ENCODE measurements around the gene TMPRSS11A. TPM values are rescaled to one million over a fixed set of nuclear protein-coding genes. Genes with fewer than 3 reads are reported as not detected.

The TMPRSS11A gene
- polyA plus RNA-seq, 1 donor (not counting 4 experiments of a cell fraction or from before 2014, with no cell fraction given) = 0.03 TPM

DNA sequence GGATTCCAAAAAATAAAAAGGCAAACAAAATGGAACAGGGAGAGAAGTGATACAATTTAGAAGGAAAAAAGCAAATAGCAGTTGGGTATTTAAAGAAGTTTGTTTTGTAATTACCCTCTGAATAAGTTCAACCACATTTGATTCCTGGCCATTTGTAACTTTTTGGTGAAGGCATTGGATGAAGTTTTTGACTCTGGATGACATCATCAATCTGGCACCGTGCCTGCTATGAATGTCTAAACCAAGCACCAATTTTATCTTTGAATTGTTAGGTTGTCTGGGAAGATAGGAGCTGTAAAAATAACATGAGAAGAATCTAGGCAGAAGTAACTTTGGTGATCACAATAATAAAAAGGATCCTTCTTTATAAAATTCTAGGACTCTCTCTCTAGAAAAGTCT is 29.5 kb downstream of the TMPRSS11A start:
- DNase-seq (ENCODE audit: low read depth, low spot score) (no peak), FAIRE-seq (no peak)
- no peak overlapping the region for H3K4me2 ChIP-seq (ENCODE audit: control insufficient read depth, extremely low read depth, insufficient read depth, low read depth, low read length)
- no peak overlapping the region for H3K9ac ChIP-seq (ENCODE audit: control insufficient read depth, extremely low read depth, insufficient read depth, low read length)
- no peaks in the 10 kb centered on the region for H4K20me1 ChIP-seq (ENCODE audit: control insufficient read depth, extremely low read depth, insufficient read depth, low read length)
- no peaks in the 10 kb centered on the region for H3K9me1 ChIP-seq (ENCODE audit: control insufficient read depth, extremely low read depth, insufficient read depth, low read length)
- no peaks in the 10 kb centered on the region for H3K79me2 ChIP-seq (ENCODE audit: control insufficient read depth, insufficient read depth, low read length)
- peaks cover 24% of the 10 kb centered on the region for H3K4me1 ChIP-seq (ENCODE audit: control insufficient read depth, extremely low read depth, insufficient read depth, low read length)
- H2AFZ ChIP-seq (ENCODE audit: control insufficient read depth, low read length) = no peak overlapping the region
- dilution Hi-C loops (cut with MboI; ENCODE audit: extremely low pct_ligation_motif_present, low sequenced_read_pairs) = no loop called here
- no peak overlapping the region for H3K27ac ChIP-seq (ENCODE audit: control insufficient read depth, insufficient read depth, low read length)
- no peaks in the 10 kb centered on the region for H3K27me3 ChIP-seq (ENCODE audit: control insufficient read depth, extremely low read depth, insufficient read depth, low read length)
- no peaks in the 10 kb centered on the region for H3K9me3 ChIP-seq (ENCODE audit: control insufficient read depth, low read depth, low read length)
- no peak overlapping the region for H3K4me3 ChIP-seq (ENCODE audit: control insufficient read depth in 2 of 3, extremely low read depth in 1 of 3, insufficient read depth in 2 of 3, low read depth in 1 of 3, low read length in 3 of 3)
- TF ChIP-seq EZH2 (IDR thresholded peaks at IDR 0.05; ENCODE audit: low read length) = no peak
- TF ChIP-seq, protein P1, sequence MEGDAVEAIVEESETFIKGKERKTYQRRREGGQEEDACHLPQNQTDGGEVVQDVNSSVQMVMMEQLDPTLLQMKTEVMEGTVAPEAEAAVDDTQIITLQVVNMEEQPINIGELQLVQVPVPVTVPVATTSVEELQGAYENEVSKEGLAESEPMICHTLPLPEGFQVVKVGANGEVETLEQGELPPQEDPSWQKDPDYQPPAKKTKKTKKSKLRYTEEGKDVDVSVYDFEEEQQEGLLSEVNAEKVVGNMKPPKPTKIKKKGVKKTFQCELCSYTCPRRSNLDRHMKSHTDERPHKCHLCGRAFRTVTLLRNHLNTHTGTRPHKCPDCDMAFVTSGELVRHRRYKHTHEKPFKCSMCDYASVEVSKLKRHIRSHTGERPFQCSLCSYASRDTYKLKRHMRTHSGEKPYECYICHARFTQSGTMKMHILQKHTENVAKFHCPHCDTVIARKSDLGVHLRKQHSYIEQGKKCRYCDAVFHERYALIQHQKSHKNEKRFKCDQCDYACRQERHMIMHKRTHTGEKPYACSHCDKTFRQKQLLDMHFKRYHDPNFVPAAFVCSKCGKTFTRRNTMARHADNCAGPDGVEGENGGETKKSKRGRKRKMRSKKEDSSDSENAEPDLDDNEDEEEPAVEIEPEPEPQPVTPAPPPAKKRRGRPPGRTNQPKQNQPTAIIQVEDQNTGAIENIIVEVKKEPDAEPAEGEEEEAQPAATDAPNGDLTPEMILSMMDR (optimal IDR thresholded peaks at IDR 0.05 in 1 of 3, IDR thresholded peaks at IDR 0.05 in 1 of 3, conservative IDR thresholded peaks at IDR 0.05 in 1 of 3; ENCODE audit: extremely low read depth in 1 of 3, insufficient read depth in 2 of 3, low read length in 3 of 3) = no peak
- H3K36me3 ChIP-seq (ENCODE audit: control insufficient read depth in 2 of 2, extremely low read depth in 1 of 2, insufficient read depth in 2 of 2, low read length in 2 of 2) = no peaks in the 10 kb centered on the region

DNA sequence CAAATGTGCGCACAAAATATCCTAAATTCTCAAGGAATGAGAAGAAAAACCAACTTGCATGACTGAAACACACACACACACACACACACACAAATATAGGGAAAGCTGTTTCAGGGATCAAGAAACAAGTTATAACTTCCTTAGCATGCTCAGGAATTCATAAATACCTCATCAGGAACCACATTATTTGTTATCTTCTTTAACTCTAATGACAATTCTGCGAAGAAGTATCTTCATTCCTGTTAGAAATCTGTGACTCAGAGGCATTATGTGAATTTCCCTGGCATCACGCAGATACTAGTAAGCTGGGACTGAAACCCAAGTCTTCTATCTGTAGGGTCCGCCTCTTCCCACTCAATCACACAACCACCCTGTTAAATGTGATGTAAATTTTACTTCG is 30.3 kb downstream of the TMPRSS11A start:
- FAIRE-seq (no peak), DNase-seq (ENCODE audit: low read depth, low spot score) (no peak)
- TF ChIP-seq EZH2 (IDR thresholded peaks at IDR 0.05; ENCODE audit: low read length) = no peak
- TF ChIP-seq, protein P1 (optimal IDR thresholded peaks at IDR 0.05 in 1 of 3, IDR thresholded peaks at IDR 0.05 in 1 of 3, conservative IDR thresholded peaks at IDR 0.05 in 1 of 3; ENCODE audit: extremely low read depth in 1 of 3, insufficient read depth in 2 of 3, low read length in 3 of 3) = no peak
- Histone ChIP-seq H3K9me3 (ENCODE audit: control insufficient read depth, low read depth, low read length) (no peaks in the 10 kb centered on the region), H3K27ac (ENCODE audit: control insufficient read depth, insufficient read depth, low read length) (no peak overlapping the region), H3K9ac (ENCODE audit: control insufficient read depth, extremely low read depth, insufficient read depth, low read length) (no peak overlapping the region), H3K79me2 (ENCODE audit: control insufficient read depth, insufficient read depth, low read length) (no peaks in the 10 kb centered on the region), H3K27me3 (ENCODE audit: control insufficient read depth, extremely low read depth, insufficient read depth, low read length) (no peaks in the 10 kb centered on the region), H2AFZ (ENCODE audit: control insufficient read depth, low read length) (no peak overlapping the region), H4K20me1 (ENCODE audit: control insufficient read depth, extremely low read depth, insufficient read depth, low read length) (no peaks in the 10 kb centered on the region), H3K4me1 (ENCODE audit: control insufficient read depth, extremely low read depth, insufficient read depth, low read length) (peaks cover 24% of the 10 kb centered on the region), H3K4me2 (ENCODE audit: control insufficient read depth, extremely low read depth, insufficient read depth, low read depth, low read length) (no peak overlapping the region), H3K4me3 (ENCODE audit: control insufficient read depth in 2 of 3, extremely low read depth in 1 of 3, insufficient read depth in 2 of 3, low read depth in 1 of 3, low read length in 3 of 3) (no peak overlapping the region), H3K36me3 (ENCODE audit: control insufficient read depth in 2 of 2, extremely low read depth in 1 of 2, insufficient read depth in 2 of 2, low read length in 2 of 2) (no peaks in the 10 kb centered on the region), H3K9me1 (ENCODE audit: control insufficient read depth, extremely low read depth, insufficient read depth, low read length) (no peaks in the 10 kb centered on the region)
- dilution Hi-C loops (cut with MboI; ENCODE audit: extremely low pct_ligation_motif_present, low sequenced_read_pairs) = no loop called here

Data from keratinocyte (primary cell).